ENCODE data around the gene NDOR1. TPM values are rescaled to one million over a fixed set of nuclear protein-coding genes. Genes with fewer than 3 reads are reported as not detected.

NDOR1 gene
- total RNA-seq, 1 experiment from 2014 or later: 27.7 TPM

GRCh38 chr9:137252555-137253506 lies 47.3 kb downstream of the NDOR1 start:
- H3K9me2 ChIP-seq (ENCODE audit: insufficient read depth): no peaks in the 10 kb centered on the region
- no peaks in the 10 kb centered on the region for H3K9me3 ChIP-seq (ENCODE audit: insufficient read depth, low read depth)
- H4K20me1 ChIP-seq (ENCODE audit: insufficient read depth): peaks cover 7% of the 10 kb centered on the region; the same call in 1 of the 2 replicates
- H3K4me3 ChIP-seq: no peak overlapping the region
- TF ChIP-seq CTCF (conservative IDR thresholded peaks at IDR 0.05) (no peak), EZH2 (IDR thresholded peaks at IDR 0.05; ENCODE audit: low read depth) (no peak)
- BruUV-seq (replicated peaks): no TSS peak
- H3K27ac ChIP-seq: no peak overlapping the region
- H3K36me3 ChIP-seq (ENCODE audit: low read depth): no peaks in the 10 kb centered on the region
- ChIA-PET CTCF (interaction anchor here (2.0 kb wide), 1 partner anchor 16 kb away, joined by 13 read pairs; no protein-coding TSS in a partner anchor), POLR2A (ENCODE audit: unreplicated experiment) (interaction anchor here (0.7 kb wide), 1 partner anchor 9 kb away, joined by 3 read pairs; no protein-coding TSS in a partner anchor)
- DNase-seq: peak in 1 of 2 experiments; percentile 68
- no peak overlapping the region for H3K4me2 ChIP-seq
- H3K27me3 ChIP-seq (ENCODE audit: insufficient read depth, low read depth): no peaks in the 10 kb centered on the region
- peaks cover 20% of the 10 kb centered on the region for H3K79me2 ChIP-seq (ENCODE audit: low read depth)
- peaks cover 22% of the 10 kb centered on the region for H3K4me1 ChIP-seq (replicated peaks; ENCODE audit: insufficient read depth)
- intact Hi-C loops (cut with micrococcal nuclease; ENCODE audit: unreplicated experiment): no loop called here
- H3F3A ChIP-seq (ENCODE audit: insufficient read depth, low read depth): peaks cover 10% of the 10 kb centered on the region; the same call in 1 of the 2 replicates
- H2AFZ ChIP-seq: no peak overlapping the region

- no peak for DNase-seq
- H3K4me2 ChIP-seq: peak overlapping the region; percentile 99
- no peaks in the 10 kb centered on the region for H3K36me3 ChIP-seq (ENCODE audit: low read depth)
- BruUV-seq (replicated peaks): no TSS peak
- ChIA-PET POLR2A (ENCODE audit: unreplicated experiment) (interaction anchor here (0.5 to 2.4 kb wide), 8 partner anchors 10 to 139 kb away, joined by 3 to 19 read pairs (median 6); partner anchors contain the start of gene TUBB4B), CTCF (interaction anchor here (0.5 to 2.0 kb wide), 3 partner anchors 17 to 169 kb away, joined by 4 to 13 read pairs (median 5); partner anchors contain the start of gene NOXA1)
- peaks cover 22% of the 10 kb centered on the region for H3K4me1 ChIP-seq (replicated peaks; ENCODE audit: insufficient read depth)
- H3K4me3 ChIP-seq: peak overlapping the region; percentile 92
- peaks cover 13% of the 10 kb centered on the region; the same call in 1 of the 2 replicates for H3F3A ChIP-seq (ENCODE audit: insufficient read depth, low read depth)
- intact Hi-C loops (cut with micrococcal nuclease; ENCODE audit: unreplicated experiment): no loop called here
- peak overlapping the region; percentile 99 for H2AFZ ChIP-seq
- peaks cover 20% of the 10 kb centered on the region for H3K79me2 ChIP-seq (ENCODE audit: low read depth)
- H3K27me3 ChIP-seq (ENCODE audit: insufficient read depth, low read depth): no peaks in the 10 kb centered on the region
- TF ChIP-seq CTCF (conservative IDR thresholded peaks at IDR 0.05): no peak
- TF ChIP-seq EZH2 (IDR thresholded peaks at IDR 0.05; ENCODE audit: low read depth): no peak
- H3K27ac ChIP-seq: no peak overlapping the region
- peaks cover 7% of the 10 kb centered on the region; the same call in 1 of the 2 replicates for H4K20me1 ChIP-seq (ENCODE audit: insufficient read depth)
- H3K9me3 ChIP-seq (ENCODE audit: insufficient read depth, low read depth): no peaks in the 10 kb centered on the region
- no peaks in the 10 kb centered on the region for H3K9me2 ChIP-seq (ENCODE audit: insufficient read depth)
Observed at GRCh38 chr9:137253717-137254623, 48.5 kb downstream of the NDOR1 start.
